GM23338 (cell line): ENCODE measurements around the gene TRIM67. TPM values are rescaled to one million over a fixed set of nuclear protein-coding genes. Genes with fewer than 3 reads are reported as not detected.

Experiments used
- ATAC-seq: fragments of 200-7000 bp; cut with Tn5 transposase; 3 replicates; pipeline ENCODE4 v1.9.1; 2020
- DNase-seq: peaks from one replicate; pipeline ENCODE4 v3.0.0-alpha.2; 2015; ENCODE audit warnings: low spot score
- H2AFZ ChIP-seq: fragments of 200-600 bp; sonication (generic); 2 replicates; pipeline ENCODE4 v1.8.0; 2016; ENCODE audit warnings: antibody characterized with exemption, mild to moderate bottlenecking, moderate library complexity
- H3F3A ChIP-seq: fragments of 200-600 bp; sonication (generic); replicated peaks from 2 replicates; pipeline ENCODE4 v1.8.0; 2017; ENCODE audit warnings: antibody characterized with exemption, mixed run types, low read depth
- H3K27ac ChIP-seq: fragments of 200-600 bp; sonication (generic); 2 replicates; pipeline ENCODE4 v1.6.1; 2016; ENCODE audit warnings: low read depth
- H3K27me3 ChIP-seq: fragments of 200-600 bp; sonication (generic); 2 replicates; pipeline ENCODE4 v1.8.0; 2016; ENCODE audit warnings: mild to moderate bottlenecking, mixed run types, moderate library complexity; ENCODE audit not compliant: insufficient read depth
- H3K36me3 ChIP-seq: fragments of 200-600 bp; sonication (generic); 2 replicates; pipeline ENCODE4 v1.8.0; 2016; ENCODE audit warnings: mild to moderate bottlenecking; ENCODE audit not compliant: insufficient read depth
- H3K4me1 ChIP-seq: fragments of 200-600 bp; sonication (generic); 2 replicates; pipeline ENCODE4 v1.8.0; 2016; ENCODE audit warnings: mild to moderate bottlenecking, moderate library complexity; ENCODE audit not compliant: insufficient read depth
- H3K4me2 ChIP-seq: fragments of 200-600 bp; sonication (generic); 2 replicates; pipeline ENCODE4 v1.7.1; 2017; ENCODE audit warnings: mixed run types
- H3K4me3 ChIP-seq: fragments of 200-600 bp; sonication (generic); 2 replicates; pipeline ENCODE4 v1.6.1; 2016; ENCODE audit warnings: mixed run types
- H3K79me2 ChIP-seq: fragments of 200-600 bp; sonication (generic); replicated peaks from 2 replicates; pipeline ENCODE4 v1.8.0; 2017; ENCODE audit warnings: mild to moderate bottlenecking; ENCODE audit not compliant: insufficient read depth
- H3K9me2 ChIP-seq: fragments of 200-600 bp; sonication (generic); 2 replicates; pipeline ENCODE4 v1.8.0; 2017; ENCODE audit not compliant: insufficient read depth
- H4K20me1 ChIP-seq: fragments of 200-600 bp; sonication (generic); replicated peaks from 2 replicates; pipeline ENCODE4 v1.8.0; 2017; ENCODE audit warnings: mild to moderate bottlenecking; ENCODE audit not compliant: insufficient read depth
- H3K27ac Mint-ChIP-seq: 2 replicates; pipeline ENCODE4 v1.8.0; 2020; ENCODE audit warnings: inconsistent platforms, mild to moderate bottlenecking, moderate library complexity, mixed read lengths
- H3K27me3 Mint-ChIP-seq: 3 replicates; pipeline ENCODE4 v1.8.0; 2022; ENCODE audit warnings: low read depth, mild to moderate bottlenecking, moderate library complexity, mixed read lengths, inconsistent platforms; ENCODE audit not compliant: insufficient read depth, poor library complexity
- H3K36me3 Mint-ChIP-seq: 3 replicates; pipeline ENCODE4 v1.8.0; 2021; ENCODE audit warnings: low read depth, mild to moderate bottlenecking, inconsistent platforms, moderate library complexity, mixed read lengths
- H3K4me1 Mint-ChIP-seq: 3 replicates; pipeline ENCODE4 v1.8.0; 2020; ENCODE audit warnings: mild to moderate bottlenecking, inconsistent platforms, mixed read lengths
- H3K4me3 Mint-ChIP-seq: 3 replicates; pipeline ENCODE4 v1.8.0; 2021; ENCODE audit warnings: moderate library complexity, mild to moderate bottlenecking, inconsistent platforms, mixed read lengths
- H3K9me3 Mint-ChIP-seq: 3 replicates; pipeline ENCODE4 v1.8.0; 2020; ENCODE audit warnings: moderate library complexity, mild to moderate bottlenecking, inconsistent platforms, mixed read lengths
- CREB1 ChIP-seq: fragments of 250-450 bp; sonication (Bioruptor Pico); IDR thresholded peaks from 2 replicates; pipeline ENCODE4 v1.5.0; 2020; ENCODE audit warnings: low read depth, mild to moderate bottlenecking, moderate library complexity
- CTCF ChIP-seq, 2 experiments: fragments of 200-600 bp in 1 of 2; sonication (generic) in 1 of 2; conservative IDR thresholded peaks; 2 replicates each; pipeline versions ENCODE4 v1.5.1 to v1.6.1; 2016 to 2017; ENCODE audit warnings: antibody characterized with exemption in 2 of 2, low read depth in 2 of 2, mild to moderate bottlenecking in 2 of 2, moderate library complexity in 1 of 2
- ETS1 ChIP-seq: IDR thresholded peaks from 2 replicates; pipeline ENCODE4 v1.6.1; 2016; ENCODE audit warnings: antibody characterized with exemption
- EZH2 ChIP-seq: fragments of 200-600 bp; sonication (generic); IDR thresholded peaks from one replicate; pipeline ENCODE4 v1.8.0; 2017; ENCODE audit warnings: antibody characterized with exemption, mild to moderate bottlenecking, low read depth; ENCODE audit not compliant: unreplicated experiment
- EZH2phosphoT487 ChIP-seq: fragments of 200-600 bp; sonication (generic); IDR thresholded peaks from one replicate; pipeline ENCODE4 v1.8.1; 2018; ENCODE audit warnings: antibody characterized with exemption; ENCODE audit not compliant: unreplicated experiment
- JUNB ChIP-seq: IDR thresholded peaks from one replicate; pipeline ENCODE4 v1.6.1; 2016; ENCODE audit warnings: antibody characterized with exemption; ENCODE audit not compliant: unreplicated experiment
- NANOG ChIP-seq: IDR thresholded peaks from 2 replicates; pipeline ENCODE4 v1.6.1; 2016; ENCODE audit warnings: antibody characterized with exemption, borderline replicate concordance
- POLR2AphosphoS5 ChIP-seq: IDR thresholded peaks from 2 replicates; pipeline ENCODE4 v1.6.1; 2016; ENCODE audit warnings: antibody characterized with exemption, low read depth
- ZNF462 ChIP-seq: fragments of 250-450 bp; sonication (Bioruptor Pico); IDR thresholded peaks from 2 replicates; pipeline ENCODE4 v1.5.0; 2020; ENCODE audit warnings: mild to moderate bottlenecking, moderate library complexity
- polyA plus RNA-seq: library from polyadenylated mRNA; unstranded; fragments of >200 nt; fragmentation: Nextera tagmentation; extraction: Ambion mirVana; gene quantifications from 2 replicates; pipeline ENCODE4 v1.2.1, GENCODE V29; 2016
- total RNA-seq: library from RNA; depleted of rRNA; stranded (reverse); fragments of >200 nt; shearing (Covaris generic); gene quantifications from 2 replicates; pipeline ENCODE4 v1.2.3, GENCODE V29; 2014

The TRIM67 gene
- total and polyA plus RNA-seq, 2 experiments from 2014 or later, result 0.03 TPM; not detected in 1

- no peak for TF ChIP-seq ZNF462
- no peak for TF ChIP-seq EZH2phosphoT487
- TF ChIP-seq CREB1 (CRISPR knock-in tag), result no peak
Observed at GRCh38 chr1:231159963-231160761, 1.7 kb upstream of the TRIM67 start (continued).

- DNase-seq (peak; percentile 32), ATAC-seq (peak; percentile 5; the same call in 2 of the 3 replicates)
- peak overlapping the region; percentile 91 for H3K4me2 ChIP-seq
- peaks cover 96% of the 10 kb centered on the region for H3K27me3 ChIP-seq
- H3F3A ChIP-seq, result no peaks in the 10 kb centered on the region
- TF ChIP-seq EZH2phosphoT487 (peak; percentile 56), CTCF (conservative IDR thresholded peaks at IDR 0.05; ENCODE audit: low read depth in 2 of 2) (no peak), JUNB (no peak), ETS1 (no peak), NANOG (no peak), POLR2AphosphoS5 (no peak), EZH2 (peak; percentile 85)
- H3K9me3 Mint-ChIP-seq, result peaks cover 4% of the 10 kb centered on the region; the same call in 2 of the 3 replicates
- H2AFZ ChIP-seq, result peak overlapping the region; percentile 63
- H3K27me3 Mint-ChIP-seq, result peaks cover 70% of the 10 kb centered on the region
- H3K4me1 ChIP-seq, result 0 out of 2 replicates have a peak, but pooled peaks cover 6% of the 10 kb centered on the region
- H3K4me3 ChIP-seq, result peak overlapping the region; percentile 69
- no peaks in the 10 kb centered on the region for H3K4me1 Mint-ChIP-seq
- H4K20me1 ChIP-seq, result peaks cover 17% of the 10 kb centered on the region; the same call in 1 of the 2 replicates
- no peaks in the 10 kb centered on the region for H3K9me2 ChIP-seq
- no peak overlapping the region for H3K27ac Mint-ChIP-seq
- no peak overlapping the region for H3K27ac ChIP-seq
- no peaks in the 10 kb centered on the region for H3K79me2 ChIP-seq
- no peaks in the 10 kb centered on the region for H3K36me3 Mint-ChIP-seq
- no peaks in the 10 kb centered on the region for H3K36me3 ChIP-seq
- peak overlapping the region; percentile 69 for H3K4me3 Mint-ChIP-seq
Observed at GRCh38 chr1:231160895-231161666, 777 bp upstream of the TRIM67 start.
